Rectal smooth muscle tissue (tissue), 1 donor: Measurements from ENCODE around the gene FAM171A1.

Experiments used
- H3K27ac ChIP-seq: one replicate; pipeline ENCODE4 v1.7.0; 2013; ENCODE audit warnings: low read depth, low read length, inconsistent platforms
- H3K27me3 ChIP-seq: one replicate; pipeline ENCODE4 v1.7.0; 2013; ENCODE audit warnings: low read length; ENCODE audit not compliant: control insufficient read depth, insufficient read depth
- H3K36me3 ChIP-seq: one replicate; pipeline ENCODE4 v1.7.0; 2013; ENCODE audit warnings: low read length; ENCODE audit not compliant: control insufficient read depth, insufficient read depth
- H3K4me1 ChIP-seq: one replicate; pipeline ENCODE4 v1.7.0; 2013; ENCODE audit warnings: low read length; ENCODE audit not compliant: control insufficient read depth, insufficient read depth
- H3K4me3 ChIP-seq: one replicate; pipeline ENCODE4 v1.7.0; 2013; ENCODE audit warnings: low read length
- H3K9ac ChIP-seq: one replicate; pipeline ENCODE4 v1.7.0; 2013; ENCODE audit warnings: low read length

The FAM171A1 gene

DNA sequence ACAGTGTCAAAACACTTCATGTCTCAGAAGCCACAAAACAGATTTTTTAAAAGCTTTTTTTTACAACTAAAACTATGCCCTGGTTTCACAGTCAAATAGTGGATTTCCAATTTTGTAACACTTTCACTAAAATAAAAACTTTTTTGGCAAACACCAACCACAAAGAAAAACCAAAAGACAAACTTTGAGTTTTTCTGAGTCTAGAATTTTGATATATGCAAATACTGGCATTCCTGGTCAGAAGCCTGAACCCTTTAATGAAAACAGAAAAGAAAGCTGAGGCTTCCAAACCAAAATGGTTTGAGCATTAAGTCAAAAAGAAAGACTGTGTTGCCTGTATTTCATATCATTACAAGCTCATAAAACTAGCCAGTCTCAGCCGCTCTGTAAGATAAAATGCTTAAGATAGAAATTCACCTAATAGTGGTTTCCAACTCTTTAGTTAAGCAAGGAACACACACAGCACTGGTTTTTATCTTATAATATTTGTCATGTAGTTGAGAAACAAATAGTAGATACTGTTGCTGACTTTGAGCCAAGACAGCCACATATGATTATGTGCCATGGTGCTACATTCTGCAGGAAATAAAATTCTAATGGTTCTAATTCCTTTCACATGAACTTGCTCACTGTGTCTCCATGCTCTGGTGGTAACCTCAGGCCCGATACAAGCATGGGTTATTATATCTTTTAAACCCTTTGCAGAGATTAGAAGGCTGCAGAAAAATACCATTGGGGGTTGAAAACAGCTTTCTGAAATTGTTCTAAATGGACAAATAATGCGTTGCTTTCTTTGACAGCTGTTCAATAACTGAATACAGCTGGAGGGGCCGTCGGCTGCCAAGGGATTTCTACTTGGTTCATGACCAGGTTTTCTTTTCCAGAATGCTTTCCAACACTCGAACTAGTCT, 49.4 kb downstream of the FAM171A1 start:
- H3K27ac ChIP-seq = peak overlapping the region; percentile 10
- no peaks in the 10 kb centered on the region for H3K27me3 ChIP-seq
- H3K9ac ChIP-seq = no peak overlapping the region
- no peaks in the 10 kb centered on the region for H3K36me3 ChIP-seq
- peaks cover 8% of the 10 kb centered on the region for H3K4me1 ChIP-seq
- peak overlapping the region; percentile 11 for H3K4me3 ChIP-seq

- H3K9ac ChIP-seq = no peak overlapping the region
- H3K4me3 ChIP-seq = no peak overlapping the region
- H3K4me1 ChIP-seq = peaks cover 8% of the 10 kb centered on the region
- H3K27ac ChIP-seq = no peak overlapping the region
- H3K36me3 ChIP-seq = no peaks in the 10 kb centered on the region
- no peaks in the 10 kb centered on the region for H3K27me3 ChIP-seq
These were observed 50.4 kb downstream of the FAM171A1 start for GRCh38 chr10:15320522-15321203.

GRCh38 chr10:15320118-15320517, 51.0 kb downstream of the FAM171A1 start:
- Histone ChIP-seq H3K27me3 (no peaks in the 10 kb centered on the region), H3K36me3 (no peaks in the 10 kb centered on the region), H3K9ac (no peak overlapping the region), H3K27ac (no peak overlapping the region), H3K4me3 (no peak overlapping the region), H3K4me1 (peaks cover 8% of the 10 kb centered on the region)

DNA sequence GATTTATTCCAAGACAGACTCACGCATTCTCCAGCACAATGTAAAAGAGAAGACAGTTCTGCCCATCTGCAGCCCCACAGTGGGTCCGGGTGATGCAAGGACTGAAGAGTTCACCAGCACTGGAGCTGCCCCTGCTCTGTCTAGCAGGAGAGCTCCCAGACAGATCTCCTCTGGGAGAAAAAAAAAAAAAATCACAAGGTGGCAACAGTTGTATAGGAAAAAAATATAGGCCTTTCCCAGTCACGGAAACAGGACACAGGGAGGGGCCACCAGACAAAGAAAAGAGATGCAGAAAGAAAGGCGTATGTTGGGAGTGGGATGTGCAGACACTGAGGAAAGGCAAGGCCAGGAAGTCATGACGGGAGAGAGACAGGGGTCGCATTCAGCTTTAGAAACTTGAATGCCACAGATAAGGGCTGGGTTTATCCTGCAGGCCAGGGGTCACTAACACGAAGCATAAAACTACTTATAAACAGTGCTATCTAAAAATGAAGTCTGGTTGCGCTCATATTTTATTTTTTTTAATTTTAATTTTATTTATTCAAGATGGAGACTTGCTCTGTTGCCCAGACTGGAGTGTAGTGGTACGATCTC, 54.1 kb downstream of the FAM171A1 start:
- no peak overlapping the region for H3K4me3 ChIP-seq
- H3K4me1 ChIP-seq = peaks cover 10% of the 10 kb centered on the region
- H3K9ac ChIP-seq = no peak overlapping the region
- no peaks in the 10 kb centered on the region for H3K27me3 ChIP-seq
- H3K36me3 ChIP-seq = no peaks in the 10 kb centered on the region
- no peak overlapping the region for H3K27ac ChIP-seq

- Histone ChIP-seq H3K27me3 (no peaks in the 10 kb centered on the region), H3K4me3 (no peak overlapping the region), H3K27ac (no peak overlapping the region), H3K36me3 (no peaks in the 10 kb centered on the region), H3K9ac (no peak overlapping the region), H3K4me1 (peaks cover 10% of the 10 kb centered on the region)
These were observed 54.9 kb downstream of the FAM171A1 start for GRCh38 chr10:15316145-15316544.

DNA sequence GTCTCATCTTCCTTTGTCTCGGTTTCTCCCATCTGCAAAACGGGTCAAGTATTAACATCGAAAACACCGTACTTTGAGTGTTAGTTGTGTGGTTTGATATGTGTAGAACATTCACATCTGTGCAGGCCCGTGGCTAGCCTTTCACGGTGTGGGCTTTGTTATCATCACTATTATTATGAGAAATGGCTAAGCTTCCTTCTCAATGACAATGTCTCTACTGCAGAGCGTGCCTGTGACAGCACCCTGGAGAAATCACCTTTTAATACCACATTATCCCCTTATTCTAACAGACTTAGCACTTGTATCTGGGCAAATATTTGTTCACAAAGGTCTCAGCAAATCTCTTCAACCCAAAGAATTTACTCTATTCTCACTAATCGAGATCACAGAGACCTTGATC, 55.8 kb downstream of the FAM171A1 start:
- Histone ChIP-seq H3K4me3 (no peak overlapping the region), H3K27me3 (no peaks in the 10 kb centered on the region), H3K9ac (no peak overlapping the region), H3K36me3 (no peaks in the 10 kb centered on the region), H3K4me1 (peaks cover 6% of the 10 kb centered on the region), H3K27ac (no peak overlapping the region)

DNA sequence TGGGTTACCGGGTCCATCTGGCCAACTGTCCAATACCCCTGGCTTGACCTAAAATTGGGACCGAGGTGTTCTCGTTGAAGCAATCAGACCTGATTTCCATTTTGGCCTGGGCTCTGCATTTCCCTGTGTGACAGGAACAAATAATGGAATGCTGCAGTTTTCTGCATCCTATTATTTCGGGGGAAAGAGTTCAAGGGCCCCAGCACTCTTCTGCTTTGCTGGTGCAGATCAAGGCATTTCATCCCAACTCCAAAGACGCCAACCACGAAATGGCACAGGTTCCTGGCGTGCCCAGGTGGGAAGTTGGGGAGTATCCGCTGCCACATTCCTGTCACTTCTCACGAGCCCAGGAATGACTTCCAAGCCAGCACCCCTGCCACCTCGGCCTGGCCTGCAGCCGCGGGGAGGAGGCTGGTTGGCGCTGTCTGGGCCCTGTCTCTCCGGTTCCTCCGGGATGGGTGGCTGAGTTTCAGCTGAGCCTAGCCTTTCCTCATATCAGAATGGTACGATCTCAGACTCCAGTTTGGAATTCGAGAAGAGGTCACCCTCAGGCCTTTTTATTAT, 56.5 kb downstream of the FAM171A1 start:
- Histone ChIP-seq H3K9ac (no peak overlapping the region), H3K27ac (no peak overlapping the region), H3K27me3 (no peaks in the 10 kb centered on the region), H3K4me3 (no peak overlapping the region), H3K36me3 (no peaks in the 10 kb centered on the region), H3K4me1 (peaks cover 6% of the 10 kb centered on the region)

- H3K4me3 ChIP-seq = peak overlapping the region; percentile 1
- peaks cover 6% of the 10 kb centered on the region for H3K4me1 ChIP-seq
- H3K27ac ChIP-seq = peak overlapping the region; percentile 64
- H3K27me3 ChIP-seq = no peaks in the 10 kb centered on the region
- no peak overlapping the region for H3K9ac ChIP-seq
- H3K36me3 ChIP-seq = no peaks in the 10 kb centered on the region
These were observed 57.2 kb downstream of the FAM171A1 start for GRCh38 chr10:15313843-15314242.

GRCh38 chr10:15313047-15313446, 58.0 kb downstream of the FAM171A1 start:
- H3K27ac ChIP-seq = peak overlapping the region; percentile 64
- no peaks in the 10 kb centered on the region for H3K27me3 ChIP-seq
- no peak overlapping the region for H3K4me3 ChIP-seq
- H3K4me1 ChIP-seq = peaks cover 6% of the 10 kb centered on the region
- no peaks in the 10 kb centered on the region for H3K36me3 ChIP-seq
- no peak overlapping the region for H3K9ac ChIP-seq

DNA sequence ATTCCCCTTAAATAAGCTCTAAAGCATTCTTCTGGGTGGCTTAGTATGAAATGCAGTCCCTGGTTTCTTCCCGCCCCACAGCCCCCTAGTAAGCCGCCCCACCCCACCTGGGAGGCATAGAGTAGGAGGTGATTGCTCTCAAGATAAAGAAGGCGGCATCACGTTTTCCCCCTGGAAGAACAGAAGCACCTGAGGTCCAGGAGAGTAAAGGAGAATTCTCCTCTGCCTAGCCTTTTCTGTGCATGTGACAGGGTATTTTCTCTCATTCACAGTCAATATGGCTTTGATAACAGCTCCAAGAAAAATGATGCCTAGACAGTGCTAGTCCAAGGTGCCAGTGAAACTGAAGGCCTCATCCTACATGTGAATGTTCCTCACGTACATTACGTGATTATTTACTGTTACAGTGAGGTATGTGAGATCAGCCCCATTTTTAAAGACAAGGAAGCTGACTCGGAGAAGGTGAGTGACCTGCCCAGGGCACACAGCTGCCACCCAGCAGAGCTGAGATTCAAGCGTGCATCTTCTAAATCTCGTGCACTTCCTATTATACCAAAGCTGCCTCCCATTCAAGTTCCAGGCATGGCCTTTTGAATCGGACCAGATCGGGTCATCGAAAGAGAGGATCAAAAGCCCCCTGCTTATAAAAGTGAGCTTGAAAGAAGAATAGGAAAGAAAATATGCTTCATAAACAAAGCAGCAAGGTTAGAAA, 59.4 kb downstream of the FAM171A1 start:
- Histone ChIP-seq H3K9ac (no peak overlapping the region), H3K4me1 (peaks cover 6% of the 10 kb centered on the region), H3K27me3 (no peaks in the 10 kb centered on the region), H3K4me3 (no peak overlapping the region), H3K27ac (no peak overlapping the region), H3K36me3 (no peaks in the 10 kb centered on the region)

GRCh38 chr10:15310776-15311568, 60.1 kb downstream of the FAM171A1 start:
- H3K9ac ChIP-seq = no peak overlapping the region
- no peak overlapping the region for H3K27ac ChIP-seq
- H3K4me1 ChIP-seq = peaks cover 6% of the 10 kb centered on the region
- no peaks in the 10 kb centered on the region for H3K27me3 ChIP-seq
- H3K4me3 ChIP-seq = no peak overlapping the region
- H3K36me3 ChIP-seq = no peaks in the 10 kb centered on the region
